PC-3 (cell line): ENCODE results near the gene AFF3.

Experiments used
- CTCF ChIP-seq: fragments of 300-600 bp; sonication (generic); conservative IDR thresholded peaks from 2 replicates; pipeline ENCODE4 v1.5.1; 2017; ENCODE audit warnings: antibody characterized with exemption, low read depth, mild to moderate bottlenecking, low read length
- EZH2 ChIP-seq: fragments of 300-600 bp; sonication (generic); IDR thresholded peaks from one replicate; pipeline ENCODE4 v1.6.1; 2017; ENCODE audit warnings: antibody characterized with exemption, mild to moderate bottlenecking, low read length; ENCODE audit not compliant: unreplicated experiment
- EZH2phosphoT487 ChIP-seq: fragments of 300-600 bp; sonication (generic); IDR thresholded peaks from 2 replicates; pipeline ENCODE4 v1.6.1; 2018; ENCODE audit warnings: mild to moderate bottlenecking, antibody characterized with exemption, low read length, borderline replicate concordance

- TF ChIP-seq EZH2 (no peak), CTCF (no peak), EZH2phosphoT487 (no peak)
Observed at GRCh38 chr2:100052650-100053049, 89.7 kb downstream of the AFF3 start.
